Measurements from ENCODE around the gene AGAP1. TPM values are rescaled to one million over a fixed set of nuclear protein-coding genes. Genes with fewer than 3 reads are reported as not detected.

AGAP1 gene
- polyA plus RNA-seq, 2 of the 4 experiments (the other 2 are of a cell fraction): 20.2 to 21.9 TPM

- TF ChIP-seq REST (IDR thresholded peaks at IDR 0.05): no peak
These were observed 492.5 kb downstream of the AGAP1 start (continued) for GRCh38 chr2:235986361-235986760.

GRCh38 chr2:235988271-235989015, 494.6 kb downstream of the AGAP1 start:
- ATAC-seq (no peak), FAIRE-seq (no peak), DNase-seq (ENCODE audit: low read depth in 1 of 2, low spot score in 1 of 2) (no peak)
- CTCF ChIA-PET: interaction anchor here (0.9 kb wide), 1 partner anchor 34 kb away, joined by 3 read pairs; no protein-coding TSS in a partner anchor
- H3K27ac ChIP-seq: no peak overlapping the region
- H3K9me3 ChIP-seq: no peaks in the 10 kb centered on the region
- no peak overlapping the region for H3K4me3 ChIP-seq
- POLR2A ChIA-PET: no interaction called here
- TF ChIP-seq CHD2 (IDR thresholded peaks at IDR 0.05; ENCODE audit: low read length, partially characterized antibody) (no peak), HOXB5 (CRISPR knock-in tag; IDR thresholded peaks at IDR 0.05) (no peak), RAD21 (conservative IDR thresholded peaks at IDR 0.05 in 1 of 2, IDR thresholded peaks at IDR 0.05 in 1 of 2) (no peak), USF2 (IDR thresholded peaks at IDR 0.05) (no peak), PHF8 (IDR thresholded peaks at IDR 0.05; ENCODE audit: borderline replicate concordance, low read depth) (no peak)
- H3K4me1 ChIP-seq: no peaks in the 10 kb centered on the region
- no peak overlapping the region for H3K4me2 ChIP-seq
- 93% methylated on average over 21 of the region's 21 CpGs for WGBS (ENCODE audit: missing lambda C conversion rate)

GRCh38 chr2:235989591-235989990, 495.7 kb downstream of the AGAP1 start:
- ATAC-seq: no peak
- WGBS (ENCODE audit: missing lambda C conversion rate): 91% methylated on average over 10 of the region's 10 CpGs
- DNase-seq (ENCODE audit: low read depth in 1 of 2, low spot score in 1 of 2): no peak
- no peak overlapping the region for H3K4me2 ChIP-seq
- no peaks in the 10 kb centered on the region for H3K9me3 ChIP-seq
- no peaks in the 10 kb centered on the region for H3K4me1 ChIP-seq
- CTCF ChIA-PET: interaction anchor here (0.9 kb wide), 1 partner anchor 32 kb away, joined by 3 read pairs; no protein-coding TSS in a partner anchor
- H3K4me3 ChIP-seq: no peak overlapping the region
- TF ChIP-seq CTCF (IDR thresholded peaks at IDR 0.05) (no peak), NFE2L2 (conservative IDR thresholded peaks at IDR 0.05; ENCODE audit: low read length) (no peak), NPAS2 (CRISPR knock-in tag; IDR thresholded peaks at IDR 0.05; ENCODE audit: borderline replicate concordance) (no peak), SREBF2 (IDR thresholded peaks at IDR 0.05) (no peak), EHF (CRISPR knock-in tag; IDR thresholded peaks at IDR 0.05) (no peak), MAFK (IDR thresholded peaks at IDR 0.05; ENCODE audit: partially characterized antibody) (no peak), ELK1 (IDR thresholded peaks at IDR 0.05; ENCODE audit: low read depth, low read length) (no peak), PBX3 (IDR thresholded peaks at IDR 0.05) (no peak), HOXB5 (CRISPR knock-in tag; IDR thresholded peaks at IDR 0.05) (no peak), FOSL2 (IDR thresholded peaks at IDR 0.05) (no peak), FOSL2 (CRISPR knock-in tag; IDR thresholded peaks at IDR 0.05) (no peak), CHD2 (IDR thresholded peaks at IDR 0.05; ENCODE audit: low read length, partially characterized antibody) (no peak), HOXB13 (CRISPR knock-in tag; IDR thresholded peaks at IDR 0.05; ENCODE audit: low read depth) (no peak), KDM1A (IDR thresholded peaks at IDR 0.05; ENCODE audit: low read depth) (no peak), RCOR1 (IDR thresholded peaks at IDR 0.05; ENCODE audit: low read depth, low read length) (no peak), SMC3 (IDR thresholded peaks at IDR 0.05) (no peak), HDAC2 (IDR thresholded peaks at IDR 0.05) (no peak), HOXA7 (CRISPR knock-in tag; IDR thresholded peaks at IDR 0.05) (no peak)
- H3K27ac ChIP-seq: no peak overlapping the region
- FAIRE-seq: no peak
- POLR2A ChIA-PET: no interaction called here

Measured in A549 (cell line).